GM18498 (cell line): Measurements from ENCODE around the gene GCLC.

ENCODE experiments used
- ATAC-seq: cut with Tn5 transposase; IDR thresholded peaks from one replicate; pipeline ENCODE4 v1.9.1; 2021; ENCODE audit warnings: mild to moderate bottlenecking, moderate library complexity; ENCODE audit not compliant: unreplicated experiment

The GCLC gene

GRCh38 chr6:53527249-53527765 is 17.6 kb downstream of the GCLC start:
- no peak for ATAC-seq

GRCh38 chr6:53526000-53526399 is 18.9 kb downstream of the GCLC start:
- ATAC-seq: no peak

GRCh38 chr6:53524455-53524815 is 20.5 kb downstream of the GCLC start:
- ATAC-seq: no peak

- no peak for ATAC-seq
These were observed 21.1 kb downstream of the GCLC start for GRCh38 chr6:53523511-53524454.

GRCh38 chr6:53520320-53520928 is 24.5 kb downstream of the GCLC start:
- no peak for ATAC-seq

- no peak for ATAC-seq
These were observed 26.0 kb downstream of the GCLC start for GRCh38 chr6:53518862-53519261.

- no peak for ATAC-seq
These were observed 27.9 kb downstream of the GCLC start for GRCh38 chr6:53517021-53517420.

- ATAC-seq: no peak
These were observed 30.2 kb downstream of the GCLC start for GRCh38 chr6:53514677-53515076.

- no peak for ATAC-seq
These were observed 31.4 kb downstream of the GCLC start for GRCh38 chr6:53513519-53513966.

GRCh38 chr6:53513056-53513455 is 31.8 kb downstream of the GCLC start:
- no peak for ATAC-seq

GRCh38 chr6:53512626-53513025 is 32.3 kb downstream of the GCLC start:
- ATAC-seq: no peak

- ATAC-seq: no peak
These were observed 34.2 kb downstream of the GCLC start for GRCh38 chr6:53510746-53511145.

- no peak for ATAC-seq
These were observed 38.0 kb downstream of the GCLC start for GRCh38 chr6:53506872-53507271.

GRCh38 chr6:53504512-53504911 is 40.4 kb downstream of the GCLC start:
- ATAC-seq: no peak

- ATAC-seq: no peak
These were observed 41.8 kb downstream of the GCLC start for GRCh38 chr6:53503060-53503459.

- ATAC-seq: no peak
These were observed 43.5 kb downstream of the GCLC start for GRCh38 chr6:53501432-53501831.

GRCh38 chr6:53500095-53500494 is 44.8 kb downstream of the GCLC start:
- ATAC-seq: no peak

- ATAC-seq: no peak
These were observed 45.8 kb downstream of the GCLC start for GRCh38 chr6:53499094-53499493.

GRCh38 chr6:53498649-53499048 is 46.3 kb downstream of the GCLC start:
- no peak for ATAC-seq

- ATAC-seq: no peak
These were observed 47.0 kb downstream of the GCLC start for GRCh38 chr6:53497905-53498304.

GRCh38 chr6:53496797-53497375 is 48.0 kb downstream of the GCLC start:
- no peak for ATAC-seq
